Thymus (tissue), 11 donors: ENCODE measurements around the gene CDH12. TPM values are rescaled to one million over a fixed set of nuclear protein-coding genes. Genes with fewer than 3 reads are reported as not detected.

Experiments used
- DNase-seq, 9 donors: peaks; one replicate each; pipeline ENCODE4 v3.0.0-alpha.2; 2013; ENCODE audit warnings: low spot score in 9 of 9, low read depth in 6 of 9, missing footprints in 1 of 9
- H3K27ac ChIP-seq, 2 donors: one replicate each; pipeline ENCODE4 v1.5.1; 2013; ENCODE audit warnings: control low read depth in 1 of 2, low read depth in 1 of 2, low read length in 1 of 2, mild to moderate bottlenecking in 1 of 2, moderate library complexity in 1 of 2
- H3K27me3 ChIP-seq, 2 donors: one replicate each; pipeline ENCODE4 v1.5.1; 2013; ENCODE audit warnings: low read length in 1 of 2; ENCODE audit not compliant: control insufficient read depth in 2 of 2, insufficient read depth in 1 of 2
- H3K36me3 ChIP-seq, 2 donors: one replicate each; pipeline ENCODE4 v1.5.1; 2013; ENCODE audit warnings: low read length in 1 of 2, mild to moderate bottlenecking in 1 of 2, moderate library complexity in 1 of 2; ENCODE audit not compliant: control insufficient read depth in 2 of 2, insufficient read depth in 2 of 2
- H3K4me1 ChIP-seq, 2 donors: one replicate each; pipeline ENCODE4 v1.5.1; 2013; ENCODE audit warnings: low read length in 2 of 2; ENCODE audit not compliant: control insufficient read depth in 2 of 2, insufficient read depth in 2 of 2
- H3K4me3 ChIP-seq, 2 donors: one replicate each; pipeline ENCODE4 v1.5.1; 2013; ENCODE audit warnings: low read length in 2 of 2, control low read depth in 1 of 2, mild to moderate bottlenecking in 1 of 2
- H3K9me3 ChIP-seq, 2 donors: one replicate each; pipeline ENCODE4 v1.5.1; 2013; ENCODE audit warnings: low read length in 1 of 2, mild to moderate bottlenecking in 1 of 2; ENCODE audit not compliant: control insufficient read depth in 2 of 2, insufficient read depth in 1 of 2
- WGBS: extraction: QIAGEN DNeasy Blood & Tissue Kit; methylation state at CpG from one replicate; pipeline ENCODE4 v1.1.7; 2013; 5-methylcytosine and 5-hydroxymethylcytosine counted together
- polyA plus RNA-seq: library from polyadenylated mRNA; stranded (reverse); fragments of 200-250 nt; gene quantifications from one replicate; pipeline ENCODE4 v1.2.3, GENCODE V29; 2013
- total RNA-seq: library from RNA; stranded (reverse); fragments of 120-200 nt; gene quantifications from one replicate; pipeline ENCODE4 v1.2.4, GENCODE V29; 2013
- donor health status: healthy.

CDH12 gene
- total and polyA plus RNA-seq, 2 donors: 0.05 to 0.09 TPM

DNA sequence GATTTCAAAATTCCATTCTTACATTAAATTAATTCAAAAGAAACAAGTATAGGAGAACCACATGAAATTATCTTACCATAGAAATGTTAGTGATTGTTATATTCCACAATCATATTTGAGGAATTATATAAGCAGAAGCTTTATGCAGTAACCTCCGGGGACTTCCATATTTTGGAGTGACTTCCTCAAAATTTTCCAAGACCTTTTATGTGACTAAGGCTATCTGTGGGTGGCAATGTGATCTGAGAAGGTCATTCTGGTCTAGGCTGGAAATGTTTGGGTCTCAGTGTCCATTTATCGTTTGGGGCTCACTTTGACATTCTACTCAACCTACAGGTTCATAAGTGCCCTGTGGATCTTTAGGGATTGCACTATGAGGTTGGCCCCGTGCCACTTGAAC, 776.6 kb downstream of the CDH12 start:
- Histone ChIP-seq H3K4me3 (no peak overlapping the region), H3K9me3 (no peaks in the 10 kb centered on the region), H3K4me1 (no peaks in the 10 kb centered on the region), H3K27ac (no peak overlapping the region), H3K36me3 (no peaks in the 10 kb centered on the region), H3K27me3 (no peaks in the 10 kb centered on the region)
- WGBS: 86% methylated on average over 3 of the region's 3 CpGs
- DNase-seq: no peak

DNA sequence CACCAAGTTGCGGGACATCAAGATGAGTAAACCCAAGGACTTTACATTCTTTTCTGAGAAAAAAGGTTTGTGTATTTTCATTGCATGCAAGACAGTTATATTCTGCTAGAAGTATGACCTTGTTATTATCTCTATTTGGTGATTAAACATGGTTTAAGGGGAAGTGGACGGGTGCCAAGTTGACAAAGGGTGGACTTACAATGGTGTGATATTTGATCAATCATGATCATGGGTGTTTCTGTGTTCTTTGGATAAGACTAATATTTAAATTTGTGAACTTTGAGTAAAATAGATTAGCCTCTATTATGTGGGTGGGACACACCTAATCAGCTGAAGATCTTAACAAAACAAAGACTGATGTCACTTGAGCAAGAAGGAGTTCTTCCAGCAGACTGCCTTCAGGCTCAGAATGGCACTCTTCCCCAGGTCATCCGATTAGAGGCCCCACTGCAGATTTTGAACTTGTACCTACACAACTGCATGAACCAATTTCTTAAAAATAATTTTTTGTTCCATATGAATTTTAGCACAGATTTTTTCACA, 782.9 kb downstream of the CDH12 start:
- H3K4me1 ChIP-seq: no peaks in the 10 kb centered on the region
- DNase-seq: no peak
- no peaks in the 10 kb centered on the region for H3K27me3 ChIP-seq
- H3K4me3 ChIP-seq: no peak overlapping the region
- H3K9me3 ChIP-seq: no peaks in the 10 kb centered on the region
- no peak overlapping the region for H3K27ac ChIP-seq
- 90% methylated on average over 3 of the region's 3 CpGs for WGBS
- H3K36me3 ChIP-seq: no peaks in the 10 kb centered on the region

DNA sequence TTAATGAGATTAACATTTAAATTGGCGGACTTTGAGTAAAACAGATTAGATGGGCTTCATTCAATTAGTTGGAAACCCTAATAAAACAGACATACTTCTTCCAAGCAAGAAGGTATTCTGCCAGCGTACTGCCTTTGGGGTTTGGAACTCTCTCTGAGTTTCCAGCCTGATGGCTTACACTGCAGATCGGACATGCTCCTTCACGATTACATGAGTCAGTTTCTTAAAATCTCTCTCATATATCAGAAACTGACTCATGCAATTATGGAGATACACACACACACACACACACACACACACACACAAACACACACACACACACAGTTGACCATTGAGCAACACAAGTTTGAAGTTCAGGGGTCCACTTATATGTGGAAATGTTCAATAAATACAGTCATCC, 789.4 kb downstream of the CDH12 start:
- no peak overlapping the region for H3K4me3 ChIP-seq
- DNase-seq: no peak
- 97% methylated on average over 4 of the region's 4 CpGs for WGBS
- no peaks in the 10 kb centered on the region for H3K36me3 ChIP-seq
- no peaks in the 10 kb centered on the region for H3K9me3 ChIP-seq
- no peaks in the 10 kb centered on the region for H3K4me1 ChIP-seq
- no peak overlapping the region for H3K27ac ChIP-seq
- H3K27me3 ChIP-seq: no peaks in the 10 kb centered on the region

DNA sequence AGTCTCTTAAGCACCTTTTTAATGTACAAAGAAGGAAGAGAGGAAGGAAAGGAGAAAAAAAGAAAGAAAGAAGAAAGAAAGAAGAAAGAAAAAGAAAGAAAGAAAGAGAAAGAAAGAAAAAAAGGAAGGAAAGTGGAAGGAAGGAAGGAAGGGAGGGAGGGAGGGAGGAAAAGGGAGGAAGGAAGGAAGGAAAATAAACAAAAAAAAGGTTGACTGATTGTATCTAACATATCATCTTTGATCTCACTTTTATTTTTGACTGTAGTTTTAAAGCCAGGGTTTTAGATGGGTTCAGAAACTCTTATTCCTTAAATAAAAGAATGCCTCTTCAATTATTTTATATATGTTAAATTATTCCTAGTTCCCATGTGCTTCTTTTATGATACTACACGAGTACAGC, 794.5 kb downstream of the CDH12 start:
- Histone ChIP-seq H3K9me3 (no peaks in the 10 kb centered on the region), H3K36me3 (no peaks in the 10 kb centered on the region), H3K4me1 (no peaks in the 10 kb centered on the region), H3K27ac (no peak overlapping the region), H3K4me3 (no peak overlapping the region), H3K27me3 (no peaks in the 10 kb centered on the region)
- DNase-seq: no peak
- WGBS: 74% methylated on average over 1 of the region's 1 CpG

DNA sequence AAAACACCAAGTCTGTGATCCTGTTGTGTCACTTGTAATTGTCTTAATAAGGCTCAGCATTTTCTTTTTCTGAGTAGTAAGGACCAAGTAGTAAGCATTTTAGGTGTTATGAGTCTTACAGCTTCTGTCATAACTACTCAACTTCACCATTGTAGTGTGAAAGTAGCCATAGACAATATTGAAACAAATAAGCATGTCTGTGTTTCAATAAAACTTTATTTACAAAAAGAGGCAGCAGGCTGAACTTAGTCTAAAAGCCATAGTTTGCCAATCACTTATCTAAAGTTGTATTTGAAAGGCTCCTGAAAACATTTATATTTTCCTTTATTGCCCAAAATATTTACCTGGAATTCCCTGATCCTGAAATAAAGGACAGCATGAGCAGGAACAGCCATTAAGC, 796.1 kb downstream of the CDH12 start:
- DNase-seq: no peak
- Histone ChIP-seq H3K27me3 (no peaks in the 10 kb centered on the region), H3K9me3 (no peaks in the 10 kb centered on the region), H3K27ac (no peak overlapping the region), H3K4me3 (no peak overlapping the region), H3K36me3 (no peaks in the 10 kb centered on the region), H3K4me1 (no peaks in the 10 kb centered on the region)

DNA sequence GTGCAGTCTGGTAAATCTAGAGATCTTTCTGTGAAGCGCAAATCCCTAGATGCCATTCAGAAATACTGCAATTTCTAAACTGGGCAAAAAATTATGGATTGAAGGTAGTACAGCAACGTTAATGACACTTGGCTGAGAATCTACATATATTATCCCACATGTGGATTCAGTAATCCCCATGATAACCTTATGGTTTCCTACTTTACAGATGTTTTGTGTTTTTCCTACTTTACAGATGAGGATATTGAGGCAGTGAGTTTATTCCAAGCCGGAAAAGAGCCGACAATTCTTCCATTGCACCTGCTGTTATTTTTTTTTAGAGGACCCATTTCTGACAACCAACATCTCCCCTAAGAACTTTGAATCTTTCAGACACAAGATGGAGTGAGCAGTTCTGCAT, 796.5 kb downstream of the CDH12 start:
- DNase-seq: no peak
- Histone ChIP-seq H3K27ac (no peak overlapping the region), H3K4me3 (no peak overlapping the region), H3K27me3 (no peaks in the 10 kb centered on the region), H3K9me3 (no peaks in the 10 kb centered on the region), H3K36me3 (no peaks in the 10 kb centered on the region), H3K4me1 (no peaks in the 10 kb centered on the region)
- WGBS: 83% methylated on average over 4 of the region's 4 CpGs

DNA sequence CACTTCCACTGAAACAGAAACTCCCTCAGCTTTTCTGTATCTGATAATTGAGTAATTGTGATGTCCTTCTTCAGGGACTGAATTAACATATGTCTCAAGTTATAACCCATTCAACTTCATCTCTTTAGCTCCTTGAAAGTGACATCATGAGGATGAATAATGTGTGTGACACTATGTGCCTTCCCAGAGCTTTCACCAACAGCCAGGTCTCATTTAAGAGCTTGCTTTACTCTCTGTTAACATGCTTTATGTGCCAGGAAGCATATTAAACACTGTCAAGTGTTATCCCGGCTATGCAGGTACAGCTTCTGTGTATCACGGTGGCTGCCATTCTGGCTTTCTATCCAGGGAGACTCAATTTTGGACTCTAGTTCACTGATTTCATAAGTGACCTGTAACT, 799.9 kb downstream of the CDH12 start:
- DNase-seq: no peak
- WGBS: 88% methylated on average over 2 of the region's 2 CpGs

DNA sequence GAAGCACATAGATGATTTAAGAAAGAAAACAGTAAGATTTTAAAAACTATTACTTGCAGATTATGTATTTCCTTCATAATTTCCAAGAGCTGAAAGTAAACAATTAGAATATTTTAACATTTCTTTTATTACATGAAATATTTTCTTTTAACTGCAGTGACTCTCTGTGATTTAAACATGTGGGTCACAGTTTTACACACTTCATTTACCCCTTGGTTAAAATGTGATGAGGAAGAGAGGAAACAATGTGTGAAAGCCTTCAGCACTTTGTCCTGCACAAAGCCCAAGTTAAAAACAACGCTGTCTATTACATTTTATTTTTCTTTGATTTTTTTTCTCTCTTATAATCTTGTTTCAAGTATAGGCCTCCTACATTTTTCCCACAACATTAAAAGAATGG, 801.3 kb downstream of the CDH12 start:
- no peak overlapping the region for H3K4me3 ChIP-seq
- no peaks in the 10 kb centered on the region for H3K27me3 ChIP-seq
- no peak for DNase-seq
- H3K27ac ChIP-seq: no peak overlapping the region
- no peaks in the 10 kb centered on the region for H3K36me3 ChIP-seq
- no peaks in the 10 kb centered on the region for H3K4me1 ChIP-seq
- H3K9me3 ChIP-seq: no peaks in the 10 kb centered on the region
- WGBS: 94% methylated on average over 1 of the region's 1 CpG

More for the DNA sequence above, 799.9 kb downstream of the CDH12 start:
- H3K27me3 ChIP-seq: no peaks in the 10 kb centered on the region
- H3K27ac ChIP-seq: no peak overlapping the region
- no peaks in the 10 kb centered on the region for H3K36me3 ChIP-seq
- no peaks in the 10 kb centered on the region for H3K9me3 ChIP-seq
- H3K4me3 ChIP-seq: no peak overlapping the region
- H3K4me1 ChIP-seq: no peaks in the 10 kb centered on the region

DNA sequence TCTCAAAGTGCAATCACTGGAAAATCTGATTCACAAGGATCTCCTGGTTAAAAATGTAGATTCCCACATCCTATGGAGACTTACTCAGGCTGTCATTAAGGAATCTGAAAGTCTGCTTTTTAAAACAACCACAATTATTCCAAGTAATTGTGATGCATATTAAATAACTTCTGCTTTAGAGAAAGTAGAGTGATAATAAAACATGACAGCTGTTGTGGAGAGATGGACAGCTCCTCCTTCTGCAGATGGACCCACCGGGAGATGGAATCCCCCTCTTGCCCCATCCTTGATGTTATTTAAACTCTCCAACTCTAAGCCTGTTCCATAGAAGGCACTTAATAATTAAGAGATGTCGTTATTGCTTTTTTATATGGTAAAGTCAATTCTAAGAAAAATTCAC, 802.2 kb downstream of the CDH12 start:
- Histone ChIP-seq H3K9me3 (no peaks in the 10 kb centered on the region), H3K4me3 (no peak overlapping the region), H3K36me3 (no peaks in the 10 kb centered on the region), H3K27me3 (no peaks in the 10 kb centered on the region), H3K27ac (no peak overlapping the region), H3K4me1 (no peaks in the 10 kb centered on the region)
- WGBS: 91% methylated on average over 2 of the region's 2 CpGs
- DNase-seq: no peak

DNA sequence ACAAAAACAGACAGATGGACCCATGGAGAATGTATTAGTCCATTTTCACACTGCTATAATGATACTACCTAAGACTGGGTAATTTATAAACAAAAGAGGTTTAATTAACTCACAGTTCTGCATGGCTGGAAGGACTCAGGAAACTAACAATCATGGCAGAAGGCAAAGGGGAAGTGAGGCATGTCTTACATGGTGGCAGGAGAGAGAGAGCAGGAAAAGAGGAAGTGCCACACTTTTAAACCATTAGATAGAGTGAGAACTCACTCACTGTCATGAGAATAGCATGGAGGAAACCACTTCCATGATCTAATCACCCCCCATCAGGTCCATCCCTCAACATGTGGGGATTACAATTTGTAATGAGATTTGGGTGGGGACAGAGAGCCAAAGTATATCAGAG, 808.9 kb downstream of the CDH12 start:
- Histone ChIP-seq H3K27ac (no peak overlapping the region), H3K27me3 (no peaks in the 10 kb centered on the region), H3K4me1 (no peaks in the 10 kb centered on the region), H3K9me3 (peaks cover 0 to under 1% of the 10 kb centered on the region in 2 donors), H3K4me3 (no peak overlapping the region), H3K36me3 (no peaks in the 10 kb centered on the region)
- DNase-seq: no peak
